HG02852 (cell line): ENCODE measurements around the gene FRMD3.
A peak's percentile ranks its signal among the peaks of the same experiment; 100 is the strongest.

Experiments
- ATAC-seq: cut with Tn5 transposase; IDR thresholded peaks from one replicate; pipeline ENCODE4 v1.9.1; 2021; ENCODE audit warnings: mild to moderate bottlenecking, moderate library complexity; ENCODE audit not compliant: unreplicated experiment

FRMD3 gene

GRCh38 chr9:83287021-83287420 is 251.2 kb downstream of the FRMD3 start:
- ATAC-seq = no peak

GRCh38 chr9:83285445-83286225 is 252.6 kb downstream of the FRMD3 start:
- ATAC-seq = no peak

- no peak for ATAC-seq
These were observed 253.5 kb downstream of the FRMD3 start for GRCh38 chr9:83284746-83285145.

GRCh38 chr9:83283528-83283927 is 254.7 kb downstream of the FRMD3 start:
- ATAC-seq = no peak

- no peak for ATAC-seq
These were observed 256.6 kb downstream of the FRMD3 start for GRCh38 chr9:83281306-83282255.

- ATAC-seq = no peak
These were observed 257.4 kb downstream of the FRMD3 start for GRCh38 chr9:83280790-83281189.

GRCh38 chr9:83280268-83280667 is 257.9 kb downstream of the FRMD3 start:
- ATAC-seq = no peak

GRCh38 chr9:83274787-83275186 is 263.4 kb downstream of the FRMD3 start:
- ATAC-seq = no peak

- ATAC-seq = no peak
These were observed 266.5 kb downstream of the FRMD3 start for GRCh38 chr9:83271665-83272071.

GRCh38 chr9:83270116-83270515 is 268.1 kb downstream of the FRMD3 start:
- ATAC-seq = no peak

- ATAC-seq = no peak
These were observed 270.5 kb downstream of the FRMD3 start for GRCh38 chr9:83267741-83268140.

- ATAC-seq = no peak
These were observed 271.3 kb downstream of the FRMD3 start for GRCh38 chr9:83266666-83267496.

- no peak for ATAC-seq
These were observed 271.9 kb downstream of the FRMD3 start for GRCh38 chr9:83266331-83266665.

- no peak for ATAC-seq
These were observed 273.9 kb downstream of the FRMD3 start for GRCh38 chr9:83264315-83264714.

GRCh38 chr9:83259558-83259957 is 278.6 kb downstream of the FRMD3 start:
- ATAC-seq = no peak

- no peak for ATAC-seq
These were observed 280.0 kb downstream of the FRMD3 start for GRCh38 chr9:83257937-83258891.

- ATAC-seq = peak; percentile 82
These were observed 290.5 kb downstream of the FRMD3 start for GRCh38 chr9:83247732-83248131.

GRCh38 chr9:83245979-83246659 is 292.1 kb downstream of the FRMD3 start:
- ATAC-seq = no peak

- ATAC-seq = no peak
These were observed 296.1 kb downstream of the FRMD3 start for GRCh38 chr9:83242066-83242465.
